Dendritic cell treated with granulocyte-macrophage colony-stimulating factor and Interleukin-4, amounts not matched to agents 40 ng/mL and 50 ng/mL, for 4 days (primary cell): ENCODE results near the gene TMEM186.

Source experiments
- H3K27ac Mint-ChIP-seq: one replicate; pipeline ENCODE4 v1.8.0; 2022; ENCODE audit warnings: mild to moderate bottlenecking, mixed read lengths
- H3K27me3 Mint-ChIP-seq: one replicate; pipeline ENCODE4 v1.8.0; 2022; ENCODE audit warnings: mild to moderate bottlenecking, mixed read lengths
- H3K36me3 Mint-ChIP-seq: one replicate; pipeline ENCODE4 v1.8.0; 2022; ENCODE audit warnings: low read depth, mixed read lengths
- H3K4me1 Mint-ChIP-seq: one replicate; pipeline ENCODE4 v1.8.0; 2022; ENCODE audit warnings: low read depth, mixed read lengths
- H3K4me3 Mint-ChIP-seq: one replicate; pipeline ENCODE4 v1.8.0; 2022; ENCODE audit warnings: mild to moderate bottlenecking, moderate library complexity, mixed read lengths
- H3K9me3 Mint-ChIP-seq: one replicate; pipeline ENCODE4 v1.8.0; 2022; ENCODE audit warnings: mixed read lengths
- intact Hi-C: fragments of 100-400 bp; cut with micrococcal nuclease; formaldehyde crosslinking; loops from one replicate; pipeline ENCODE4 v1.15.0; 2022

TMEM186 gene

DNA sequence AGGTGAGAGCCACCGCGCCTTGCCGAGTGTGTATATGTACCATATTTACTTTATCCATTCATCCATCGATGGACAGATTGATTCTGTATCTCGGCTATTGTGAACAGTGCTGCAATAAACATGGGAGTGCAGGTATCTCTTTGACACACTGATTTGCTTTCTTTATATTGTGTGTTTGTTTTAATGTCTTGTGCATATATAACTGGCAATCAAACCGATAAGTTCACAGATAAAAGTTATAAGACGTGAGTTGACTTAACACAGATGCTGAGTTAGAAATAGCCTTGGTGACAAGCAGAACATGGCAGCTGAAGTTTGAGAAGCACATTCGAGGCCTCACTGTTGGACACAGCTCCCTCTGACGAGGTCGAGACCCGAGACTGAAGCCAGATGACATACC, 23.2 kb downstream of the TMEM186 start:
- no peaks in the 10 kb centered on the region for H3K9me3 Mint-ChIP-seq
- no peak overlapping the region for H3K4me3 Mint-ChIP-seq
- intact Hi-C loops, result no loop called here
- H3K4me1 Mint-ChIP-seq, result no peaks in the 10 kb centered on the region
- no peaks in the 10 kb centered on the region for H3K27me3 Mint-ChIP-seq
- H3K27ac Mint-ChIP-seq, result no peak overlapping the region
- peaks cover 97% of the 10 kb centered on the region for H3K36me3 Mint-ChIP-seq

DNA sequence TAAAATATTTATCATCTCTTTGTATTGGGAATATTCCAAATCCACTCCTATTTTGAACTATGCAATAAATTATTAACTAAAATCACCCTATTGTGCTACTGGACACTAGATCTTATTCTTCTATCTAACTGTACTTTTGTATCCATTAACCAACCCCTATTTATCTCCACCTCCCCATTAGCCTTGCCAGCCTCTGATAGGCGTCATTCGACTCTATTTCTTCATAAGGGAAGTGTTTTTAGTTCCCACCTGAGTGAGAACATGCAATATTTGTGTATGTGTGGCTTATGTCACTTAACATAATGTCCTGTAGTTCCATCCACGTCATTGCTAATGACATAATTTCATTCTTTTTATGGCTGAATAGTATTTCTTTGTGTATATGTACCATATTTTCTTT, 23.9 kb downstream of the TMEM186 start:
- intact Hi-C loops, result no loop called here
- H3K4me3 Mint-ChIP-seq, result no peak overlapping the region
- H3K36me3 Mint-ChIP-seq, result peaks cover 97% of the 10 kb centered on the region
- H3K4me1 Mint-ChIP-seq, result no peaks in the 10 kb centered on the region
- H3K27ac Mint-ChIP-seq, result no peak overlapping the region
- H3K27me3 Mint-ChIP-seq, result no peaks in the 10 kb centered on the region
- no peaks in the 10 kb centered on the region for H3K9me3 Mint-ChIP-seq

DNA sequence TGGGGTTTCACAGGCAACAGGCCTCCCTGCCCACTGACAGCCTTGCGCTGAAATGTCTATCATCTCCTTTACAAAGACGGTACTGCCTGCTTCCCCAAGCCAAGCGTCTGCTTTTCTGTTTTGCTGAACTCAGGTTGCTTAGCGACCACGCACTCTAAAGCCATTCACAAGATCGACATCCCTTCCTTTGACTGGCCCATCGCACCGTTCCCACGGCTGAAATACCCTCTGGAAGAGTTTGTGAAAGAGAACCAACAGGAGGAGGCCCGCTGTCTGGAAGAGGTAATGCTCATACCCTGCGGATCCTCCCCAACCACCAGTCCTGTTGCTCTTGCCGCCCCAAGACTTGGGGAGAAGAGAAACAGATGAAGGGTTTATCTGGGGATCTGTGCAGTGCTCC, 28.7 kb downstream of the TMEM186 start:
- H3K36me3 Mint-ChIP-seq, result peaks cover 100% of the 10 kb centered on the region
- intact Hi-C loops, result no loop called here
- H3K27me3 Mint-ChIP-seq, result no peaks in the 10 kb centered on the region

DNA sequence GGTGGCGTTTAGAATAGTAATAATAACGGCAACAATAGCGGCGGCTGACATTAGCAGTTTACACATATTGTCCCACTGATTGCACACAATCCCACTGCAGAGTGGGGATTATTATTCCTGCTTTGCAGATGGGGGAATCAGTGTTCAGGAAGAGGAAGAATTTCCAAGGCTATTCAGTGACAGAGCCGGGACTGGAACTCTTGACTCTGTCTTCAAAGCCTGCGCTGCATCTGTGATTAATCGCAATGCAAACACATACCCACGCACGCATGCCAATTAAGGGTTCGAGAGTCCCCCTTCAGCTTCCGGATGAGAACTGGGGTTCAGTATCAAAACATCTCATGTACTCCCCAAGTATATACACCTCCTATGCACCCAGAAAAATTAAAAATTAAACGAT, 29.2 kb downstream of the TMEM186 start:
- H3K4me3 Mint-ChIP-seq, result no peak overlapping the region
- H3K27ac Mint-ChIP-seq, result no peak overlapping the region
- H3K4me1 Mint-ChIP-seq, result no peaks in the 10 kb centered on the region
- H3K27me3 Mint-ChIP-seq, result no peaks in the 10 kb centered on the region
- H3K36me3 Mint-ChIP-seq, result peaks cover 99% of the 10 kb centered on the region
- no peaks in the 10 kb centered on the region for H3K9me3 Mint-ChIP-seq
- intact Hi-C loops, result no loop called here

More for the DNA sequence above, 28.7 kb downstream of the TMEM186 start:
- H3K9me3 Mint-ChIP-seq, result no peaks in the 10 kb centered on the region
- H3K4me1 Mint-ChIP-seq, result no peaks in the 10 kb centered on the region
- H3K4me3 Mint-ChIP-seq, result no peak overlapping the region
- H3K27ac Mint-ChIP-seq, result no peak overlapping the region

- Mint-ChIP-seq H3K9me3 (no peaks in the 10 kb centered on the region), H3K36me3 (peaks cover 88% of the 10 kb centered on the region), H3K4me3 (no peak overlapping the region), H3K27me3 (no peaks in the 10 kb centered on the region), H3K27ac (no peak overlapping the region), H3K4me1 (no peaks in the 10 kb centered on the region)
- intact Hi-C loops, result no loop called here
Measured at GRCh38 chr16:8767176-8767575, 30.3 kb downstream of the TMEM186 start.

- Mint-ChIP-seq H3K27ac (no peak overlapping the region), H3K4me1 (no peaks in the 10 kb centered on the region), H3K36me3 (peaks cover 87% of the 10 kb centered on the region), H3K27me3 (no peaks in the 10 kb centered on the region), H3K9me3 (no peaks in the 10 kb centered on the region), H3K4me3 (no peak overlapping the region)
- intact Hi-C loops, result no loop called here
Measured at GRCh38 chr16:8764525-8765250, 32.8 kb downstream of the TMEM186 start.

GRCh38 chr16:8763899-8764298, 33.5 kb downstream of the TMEM186 start:
- Mint-ChIP-seq H3K9me3 (no peaks in the 10 kb centered on the region), H3K27ac (no peak overlapping the region), H3K4me3 (no peak overlapping the region), H3K27me3 (no peaks in the 10 kb centered on the region), H3K36me3 (peaks cover 85% of the 10 kb centered on the region), H3K4me1 (no peaks in the 10 kb centered on the region)
- intact Hi-C loops, result no loop called here

DNA sequence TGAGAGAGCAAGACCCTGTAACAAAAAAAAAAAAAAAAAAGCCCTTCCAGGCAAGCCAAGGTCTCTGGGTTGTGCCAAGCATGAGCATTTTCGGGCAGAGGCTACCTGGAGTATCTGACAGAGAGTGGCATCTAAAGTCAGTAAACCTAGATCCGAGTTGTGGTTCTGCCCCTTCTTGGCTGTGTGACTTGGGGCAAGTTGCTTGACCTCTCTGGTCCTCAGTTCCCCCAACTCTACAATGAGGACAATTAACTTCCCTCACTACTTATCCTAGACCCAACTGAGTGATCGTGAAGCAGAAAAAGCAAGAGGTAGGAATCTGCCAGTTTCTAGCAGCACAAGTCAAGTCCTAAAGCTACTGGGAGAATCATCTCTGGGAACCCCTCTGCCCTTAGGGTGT, 34.4 kb downstream of the TMEM186 start:
- H3K27ac Mint-ChIP-seq, result no peak overlapping the region
- H3K9me3 Mint-ChIP-seq, result no peaks in the 10 kb centered on the region
- no peaks in the 10 kb centered on the region for H3K27me3 Mint-ChIP-seq
- no peaks in the 10 kb centered on the region for H3K4me1 Mint-ChIP-seq
- H3K4me3 Mint-ChIP-seq, result no peak overlapping the region
- peaks cover 84% of the 10 kb centered on the region for H3K36me3 Mint-ChIP-seq
- intact Hi-C loops, result no loop called here

- intact Hi-C loops, result no loop called here
- Mint-ChIP-seq H3K27ac (no peak overlapping the region), H3K4me1 (no peaks in the 10 kb centered on the region), H3K4me3 (no peak overlapping the region), H3K36me3 (peaks cover 84% of the 10 kb centered on the region), H3K27me3 (no peaks in the 10 kb centered on the region), H3K9me3 (no peaks in the 10 kb centered on the region)
Measured at GRCh38 chr16:8762254-8762653, 35.2 kb downstream of the TMEM186 start.

GRCh38 chr16:8761078-8761477, 36.4 kb downstream of the TMEM186 start:
- Mint-ChIP-seq H3K27ac (no peak overlapping the region), H3K4me1 (no peaks in the 10 kb centered on the region)

GRCh38 chr16:8760021-8760420, 37.4 kb downstream of the TMEM186 start:
- no peaks in the 10 kb centered on the region for H3K9me3 Mint-ChIP-seq
- no peak overlapping the region for H3K4me3 Mint-ChIP-seq
- no peaks in the 10 kb centered on the region for H3K27me3 Mint-ChIP-seq
- intact Hi-C loops, result no loop called here
- H3K4me1 Mint-ChIP-seq, result no peaks in the 10 kb centered on the region
- no peak overlapping the region for H3K27ac Mint-ChIP-seq
- H3K36me3 Mint-ChIP-seq, result peaks cover 76% of the 10 kb centered on the region

More at GRCh38 chr16:8761078-8761477, 36.4 kb downstream of the TMEM186 start:
- Mint-ChIP-seq H3K9me3 (no peaks in the 10 kb centered on the region), H3K36me3 (peaks cover 76% of the 10 kb centered on the region), H3K27me3 (no peaks in the 10 kb centered on the region), H3K4me3 (no peak overlapping the region)
- intact Hi-C loops, result no loop called here

- no peaks in the 10 kb centered on the region for H3K9me3 Mint-ChIP-seq
- intact Hi-C loops, result no loop called here
- peaks cover 80% of the 10 kb centered on the region for H3K36me3 Mint-ChIP-seq
- H3K4me3 Mint-ChIP-seq, result no peak overlapping the region
- H3K4me1 Mint-ChIP-seq, result no peaks in the 10 kb centered on the region
- no peak overlapping the region for H3K27ac Mint-ChIP-seq
- no peaks in the 10 kb centered on the region for H3K27me3 Mint-ChIP-seq
Measured at GRCh38 chr16:8758022-8758421, 39.4 kb downstream of the TMEM186 start.

DNA sequence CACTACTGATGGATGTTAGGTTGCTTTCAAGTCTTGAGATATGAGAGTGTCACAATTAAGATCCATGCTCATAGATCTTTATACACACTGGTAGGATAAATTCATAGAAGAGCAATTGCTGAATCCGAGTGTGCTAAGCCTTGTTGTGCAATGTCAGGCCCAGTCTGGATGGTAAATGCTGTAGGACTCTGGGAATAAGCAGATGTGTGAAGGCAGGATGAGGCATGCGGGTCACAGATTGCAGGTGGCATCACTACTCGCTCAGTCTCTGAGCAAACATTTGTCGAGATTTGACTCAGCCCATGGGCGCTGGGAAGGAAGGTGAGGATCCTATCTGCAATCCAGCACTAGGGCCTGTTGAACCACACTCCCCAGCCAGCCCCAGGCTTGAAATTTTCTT, 40.7 kb downstream of the TMEM186 start:
- Mint-ChIP-seq H3K9me3 (no peaks in the 10 kb centered on the region), H3K27ac (no peak overlapping the region), H3K4me3 (no peak overlapping the region), H3K4me1 (peaks cover 4% of the 10 kb centered on the region), H3K27me3 (no peaks in the 10 kb centered on the region), H3K36me3 (peaks cover 84% of the 10 kb centered on the region)
- intact Hi-C loops, result no loop called here

DNA sequence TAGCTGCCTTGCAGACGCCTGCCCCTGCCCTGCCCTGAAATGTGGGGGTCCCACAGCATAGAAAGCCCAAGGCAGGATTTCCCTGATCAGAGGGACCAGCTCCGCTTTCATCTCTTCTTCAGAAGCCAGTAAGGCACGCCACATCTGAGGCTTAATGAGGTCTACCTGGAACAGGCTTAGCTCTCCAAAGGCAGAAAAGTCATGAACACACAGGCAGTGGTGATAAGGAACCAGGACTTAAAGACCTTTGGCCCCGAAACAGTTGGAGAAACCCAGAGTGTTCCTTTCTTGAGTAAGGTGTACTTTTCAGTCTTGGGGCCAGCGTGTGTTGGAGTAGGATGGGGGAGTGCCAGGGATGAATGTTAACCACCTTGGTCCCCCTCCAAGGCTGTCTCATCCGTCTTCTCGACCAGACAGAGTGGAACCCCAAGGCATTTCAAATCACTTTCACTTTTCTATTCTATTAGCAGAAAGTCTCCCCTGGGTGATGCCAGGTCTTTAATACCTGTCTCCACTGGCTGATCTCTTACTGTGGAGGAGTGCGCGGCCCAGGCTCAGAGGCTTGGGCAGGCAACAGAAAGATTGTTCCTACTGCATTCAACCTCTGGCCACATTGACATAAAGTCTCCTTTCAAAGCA, 43.9 kb downstream of the TMEM186 start:
- H3K27me3 Mint-ChIP-seq, result no peaks in the 10 kb centered on the region
- H3K4me1 Mint-ChIP-seq, result peaks cover 13% of the 10 kb centered on the region
- H3K9me3 Mint-ChIP-seq, result peaks cover 6% of the 10 kb centered on the region
- intact Hi-C loops, result no loop called here
- peaks cover 85% of the 10 kb centered on the region for H3K36me3 Mint-ChIP-seq
- H3K27ac Mint-ChIP-seq, result no peak overlapping the region
- no peak overlapping the region for H3K4me3 Mint-ChIP-seq

- H3K27ac Mint-ChIP-seq, result no peak overlapping the region
- H3K36me3 Mint-ChIP-seq, result peaks cover 83% of the 10 kb centered on the region
- H3K4me3 Mint-ChIP-seq, result no peak overlapping the region
- peaks cover 9% of the 10 kb centered on the region for H3K9me3 Mint-ChIP-seq
- no peaks in the 10 kb centered on the region for H3K27me3 Mint-ChIP-seq
- peaks cover 17% of the 10 kb centered on the region for H3K4me1 Mint-ChIP-seq
- intact Hi-C loops, result no loop called here
Measured at GRCh38 chr16:8752706-8753105, 44.7 kb downstream of the TMEM186 start.
